D721Med (cell line): ENCODE results near the gene RHO.

ENCODE experiments used
- DNase-seq: peaks from one replicate; pipeline ENCODE4 v3.0.0; 2011; ENCODE audit warnings: low spot score; ENCODE audit not compliant: insufficient read length
- FAIRE-seq: peaks from 2 replicates; lab custom pipeline; 2011; peaks lifted over from hg19 to GRCh38; lab: Jason Lieb, UNC
- CTCF ChIP-seq: IDR thresholded peaks from 2 replicates; pipeline ENCODE4 v1.5.1; 2012; ENCODE audit warnings: mild to moderate bottlenecking, control low read depth; ENCODE audit not compliant: insufficient read depth; ENCODE audit errors: missing control alignments

RHO gene

GRCh38 chr3:129530251-129530791 lies 1.9 kb downstream of the RHO start:
- no peak for DNase-seq
- no peak for FAIRE-seq
- no peak for TF ChIP-seq CTCF

DNA sequence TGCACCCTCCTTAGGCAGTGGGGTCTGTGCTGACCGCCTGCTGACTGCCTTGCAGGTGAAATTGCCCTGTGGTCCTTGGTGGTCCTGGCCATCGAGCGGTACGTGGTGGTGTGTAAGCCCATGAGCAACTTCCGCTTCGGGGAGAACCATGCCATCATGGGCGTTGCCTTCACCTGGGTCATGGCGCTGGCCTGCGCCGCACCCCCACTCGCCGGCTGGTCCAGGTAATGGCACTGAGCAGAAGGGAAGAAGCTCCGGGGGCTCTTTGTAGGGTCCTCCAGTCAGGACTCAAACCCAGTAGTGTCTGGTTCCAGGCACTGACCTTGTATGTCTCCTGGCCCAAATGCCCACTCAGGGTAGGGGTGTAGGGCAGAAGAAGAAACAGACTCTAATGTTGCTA lies 2.4 kb downstream of the RHO start:
- FAIRE-seq, result no peak
- no peak for TF ChIP-seq CTCF

GRCh38 chr3:129531699-129532098 lies 3.3 kb downstream of the RHO start:
- no peak for TF ChIP-seq CTCF
- DNase-seq, result no peak
- no peak for FAIRE-seq

More for the DNA sequence above, 2.4 kb downstream of the RHO start:
- no peak for DNase-seq

DNA sequence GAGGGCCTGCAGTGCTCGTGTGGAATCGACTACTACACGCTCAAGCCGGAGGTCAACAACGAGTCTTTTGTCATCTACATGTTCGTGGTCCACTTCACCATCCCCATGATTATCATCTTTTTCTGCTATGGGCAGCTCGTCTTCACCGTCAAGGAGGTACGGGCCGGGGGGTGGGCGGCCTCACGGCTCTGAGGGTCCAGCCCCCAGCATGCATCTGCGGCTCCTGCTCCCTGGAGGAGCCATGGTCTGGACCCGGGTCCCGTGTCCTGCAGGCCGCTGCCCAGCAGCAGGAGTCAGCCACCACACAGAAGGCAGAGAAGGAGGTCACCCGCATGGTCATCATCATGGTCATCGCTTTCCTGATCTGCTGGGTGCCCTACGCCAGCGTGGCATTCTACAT lies 3.8 kb downstream of the RHO start:
- DNase-seq (no peak), FAIRE-seq (no peak)
- no peak for TF ChIP-seq CTCF

- no peak for TF ChIP-seq CTCF
These were observed 5.0 kb downstream of the RHO start for GRCh38 chr3:129533406-129533805.

GRCh38 chr3:129534428-129535027 lies 6.1 kb downstream of the RHO start:
- FAIRE-seq, result no peak
- TF ChIP-seq CTCF, result no peak
- no peak for DNase-seq

More at GRCh38 chr3:129533406-129533805, 5.0 kb downstream of the RHO start:
- FAIRE-seq (no peak), DNase-seq (no peak)

GRCh38 chr3:129535075-129535474 lies 6.6 kb downstream of the RHO start:
- DNase-seq, result no peak
- TF ChIP-seq CTCF, result no peak
- no peak for FAIRE-seq
